GM10248 (cell line): Measurements from ENCODE around the gene CASZ1.

Experiments
- CTCF ChIA-PET: fragments of 300-600 bp; sonication (Branson Sonifier 250); formaldehyde crosslinking; extraction: SDS; loops from one replicate; lab custom pipeline; 2021; ENCODE audit warnings: antibody characterized with exemption; lab: Yijun Ruan, JAX
- POLR2A ChIA-PET: fragments of 350-650 bp; sonication (Branson Sonifier 250); formaldehyde crosslinking; extraction: SDS; loops from one replicate; lab custom pipeline; 2020; ENCODE audit warnings: antibody characterized with exemption; lab: Yijun Ruan, JAX
- DNase-seq: peaks from one replicate; pipeline ENCODE4 v3.0.0; 2012; ENCODE audit errors: extremely low spot score
- TF ChIP-seq, protein P1 (sequence below): IDR thresholded peaks from 2 replicates; pipeline ENCODE4 v1.5.1; 2012; ENCODE audit warnings: mild to moderate bottlenecking, low read depth; ENCODE audit errors: extremely low read depth, missing control alignments, control extremely low read depth

CASZ1 gene

GRCh38 chr1:10734375-10734774 is 62.1 kb downstream of the CASZ1 start:
- no peak for DNase-seq
- ChIA-PET POLR2A (no interaction called here), CTCF (interaction anchor here (1.1 kb wide), 1 partner anchor 12 kb away, joined by 3 read pairs; no protein-coding TSS in a partner anchor)
- TF ChIP-seq, protein P1, sequence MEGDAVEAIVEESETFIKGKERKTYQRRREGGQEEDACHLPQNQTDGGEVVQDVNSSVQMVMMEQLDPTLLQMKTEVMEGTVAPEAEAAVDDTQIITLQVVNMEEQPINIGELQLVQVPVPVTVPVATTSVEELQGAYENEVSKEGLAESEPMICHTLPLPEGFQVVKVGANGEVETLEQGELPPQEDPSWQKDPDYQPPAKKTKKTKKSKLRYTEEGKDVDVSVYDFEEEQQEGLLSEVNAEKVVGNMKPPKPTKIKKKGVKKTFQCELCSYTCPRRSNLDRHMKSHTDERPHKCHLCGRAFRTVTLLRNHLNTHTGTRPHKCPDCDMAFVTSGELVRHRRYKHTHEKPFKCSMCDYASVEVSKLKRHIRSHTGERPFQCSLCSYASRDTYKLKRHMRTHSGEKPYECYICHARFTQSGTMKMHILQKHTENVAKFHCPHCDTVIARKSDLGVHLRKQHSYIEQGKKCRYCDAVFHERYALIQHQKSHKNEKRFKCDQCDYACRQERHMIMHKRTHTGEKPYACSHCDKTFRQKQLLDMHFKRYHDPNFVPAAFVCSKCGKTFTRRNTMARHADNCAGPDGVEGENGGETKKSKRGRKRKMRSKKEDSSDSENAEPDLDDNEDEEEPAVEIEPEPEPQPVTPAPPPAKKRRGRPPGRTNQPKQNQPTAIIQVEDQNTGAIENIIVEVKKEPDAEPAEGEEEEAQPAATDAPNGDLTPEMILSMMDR, result no peak

DNA sequence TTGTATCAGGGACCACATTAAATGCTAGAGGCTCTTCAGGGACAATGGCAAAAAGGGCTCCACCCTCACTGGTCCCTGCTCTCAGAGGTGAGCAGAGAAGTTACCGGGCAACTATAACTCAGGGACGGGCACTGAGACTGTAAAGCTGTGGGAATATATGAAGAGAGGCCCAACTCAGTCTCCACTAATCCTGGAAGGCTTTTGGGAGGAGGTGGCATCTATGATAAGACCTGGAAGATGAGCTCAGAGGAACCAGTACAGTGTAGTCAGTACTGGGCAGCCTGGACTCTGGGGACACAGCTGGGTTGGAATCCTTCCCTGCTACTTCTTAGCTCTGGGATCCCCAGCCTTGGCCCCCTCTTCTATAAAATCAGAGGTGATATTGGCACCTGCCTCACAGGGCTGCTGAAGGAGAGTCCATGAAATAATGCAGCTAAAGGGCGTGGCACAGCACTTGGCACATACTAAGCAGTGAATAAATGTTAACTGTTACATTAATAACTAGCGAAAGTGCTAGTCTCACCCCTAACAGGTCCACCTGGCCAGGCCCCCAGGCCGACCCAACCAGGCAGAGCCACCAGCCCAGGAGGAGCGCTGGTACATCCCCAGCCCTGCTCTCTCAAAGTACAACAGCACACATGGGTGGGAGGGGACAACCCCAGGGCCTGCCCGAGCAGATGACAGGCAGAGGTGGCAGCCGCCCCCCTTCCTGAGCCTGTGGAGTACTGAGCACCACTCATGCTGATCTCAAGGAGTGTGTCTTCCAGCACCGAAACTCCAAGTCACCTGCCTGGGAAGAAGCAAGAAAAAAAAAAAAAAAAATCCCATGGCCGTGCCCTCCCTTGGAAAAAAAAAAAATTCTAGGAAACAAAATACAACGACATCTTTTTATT is 62.7 kb downstream of the CASZ1 start:
- peak; percentile 83 for DNase-seq
- TF ChIP-seq, protein P1, result no peak
- ChIA-PET POLR2A (no interaction called here), CTCF (interaction anchor here (0.7 to 1.6 kb wide), 4 partner anchors 9 to 48 kb away, joined by 3 to 5 read pairs (median 4); no protein-coding TSS in a partner anchor)

DNA sequence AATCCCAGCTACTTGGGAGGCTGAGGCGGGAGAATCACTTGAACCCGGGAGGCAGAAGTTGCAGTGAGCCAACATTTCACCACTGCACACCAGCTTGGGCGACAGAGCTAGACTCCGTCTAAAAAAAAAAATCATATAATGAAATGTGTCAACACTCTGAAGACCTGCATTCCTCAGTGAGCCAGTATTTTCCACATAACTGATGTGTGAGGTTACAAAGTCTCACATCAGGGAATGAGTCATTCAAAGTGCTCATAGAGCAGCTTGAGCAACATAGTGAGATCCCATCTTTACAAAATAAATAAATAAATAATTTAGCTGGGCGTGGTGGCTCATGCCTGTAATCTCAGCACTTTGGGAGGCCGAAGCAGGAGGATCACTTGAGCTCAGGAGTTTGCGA is 65.5 kb downstream of the CASZ1 start:
- ChIA-PET POLR2A (no interaction called here), CTCF (interaction anchor here (1.4 kb wide), 1 partner anchor 34 kb away, joined by 3 read pairs; no protein-coding TSS in a partner anchor)
- TF ChIP-seq, protein P1, result no peak
- DNase-seq, result no peak

DNA sequence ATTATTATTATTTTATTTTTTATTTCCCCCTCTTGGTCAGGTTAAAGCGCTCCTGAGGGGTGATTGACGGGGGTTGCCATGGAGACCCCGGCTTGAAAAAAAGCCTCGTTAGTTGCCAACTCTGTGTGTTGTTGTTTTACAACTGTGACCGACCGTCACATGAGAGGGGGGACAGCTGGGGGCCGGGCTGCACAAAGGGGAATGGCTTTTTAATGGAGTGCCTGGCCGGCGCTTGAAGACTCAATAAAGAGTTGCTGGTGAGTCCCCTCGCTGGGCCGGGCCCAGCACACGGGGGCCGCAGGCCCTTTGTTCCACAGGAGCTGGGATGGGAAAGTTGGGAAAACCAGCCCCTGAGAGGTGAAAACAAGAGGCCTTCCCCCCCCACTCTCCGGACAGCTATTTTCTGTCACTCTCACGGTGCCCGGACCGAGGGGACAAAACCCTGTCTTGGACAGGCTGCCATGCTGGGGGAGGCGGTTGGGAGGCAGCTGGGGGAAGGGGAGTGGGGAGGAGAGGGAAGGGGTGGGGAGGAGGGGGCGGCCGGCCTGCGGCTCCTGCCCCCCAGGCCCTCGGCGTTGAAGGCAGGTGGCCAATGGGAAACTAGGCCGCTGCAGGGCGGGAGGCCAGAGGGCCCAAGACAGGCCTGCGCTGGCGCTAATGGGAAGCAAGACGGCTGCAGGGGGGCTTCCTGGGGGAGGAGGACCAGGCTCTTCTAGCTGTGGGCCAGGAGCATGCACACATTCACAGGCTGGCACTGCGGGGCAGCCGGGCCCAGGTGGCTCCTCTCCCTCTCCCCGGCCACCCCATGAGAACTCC is 67.6 kb downstream of the CASZ1 start:
- POLR2A ChIA-PET, result interaction anchor here (0.7 kb wide), 1 partner anchor 352 kb away, joined by 5 read pairs; no protein-coding TSS in a partner anchor
- no peak for DNase-seq
- CTCF ChIA-PET, result interaction anchor here (1.0 kb wide), 1 partner anchor 234 kb away, joined by 3 read pairs; no protein-coding TSS in a partner anchor
- TF ChIP-seq, protein P1, result no peak

DNA sequence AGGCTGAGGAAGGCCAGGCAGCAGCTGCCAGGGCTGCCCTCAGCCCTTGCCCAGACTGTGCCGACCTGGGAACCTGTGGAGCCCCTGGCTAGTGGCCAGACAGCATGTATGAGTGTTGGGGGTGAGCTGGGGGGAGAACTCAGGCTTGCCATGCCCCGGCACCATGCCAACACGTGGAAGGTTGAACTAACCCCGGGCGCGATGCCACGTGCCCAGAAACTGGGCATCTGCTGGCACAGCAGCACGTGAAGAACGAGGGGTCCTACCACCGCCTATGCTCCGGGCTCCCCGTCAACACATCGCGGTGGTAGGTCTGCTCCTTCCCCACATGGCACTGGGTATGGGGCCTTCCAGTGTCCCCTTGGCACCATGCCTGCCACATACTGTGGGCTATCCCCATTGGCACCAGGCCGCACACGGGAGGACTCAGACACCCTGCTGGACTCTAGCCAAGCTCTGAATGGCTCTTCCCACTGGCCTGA is 68.7 kb downstream of the CASZ1 start:
- CTCF ChIA-PET, result no interaction called here
- no peak for DNase-seq
- TF ChIP-seq, protein P1, result no peak
- POLR2A ChIA-PET, result interaction anchor here (0.7 kb wide), 1 partner anchor 203 kb away, joined by 3 read pairs; no protein-coding TSS in a partner anchor

DNA sequence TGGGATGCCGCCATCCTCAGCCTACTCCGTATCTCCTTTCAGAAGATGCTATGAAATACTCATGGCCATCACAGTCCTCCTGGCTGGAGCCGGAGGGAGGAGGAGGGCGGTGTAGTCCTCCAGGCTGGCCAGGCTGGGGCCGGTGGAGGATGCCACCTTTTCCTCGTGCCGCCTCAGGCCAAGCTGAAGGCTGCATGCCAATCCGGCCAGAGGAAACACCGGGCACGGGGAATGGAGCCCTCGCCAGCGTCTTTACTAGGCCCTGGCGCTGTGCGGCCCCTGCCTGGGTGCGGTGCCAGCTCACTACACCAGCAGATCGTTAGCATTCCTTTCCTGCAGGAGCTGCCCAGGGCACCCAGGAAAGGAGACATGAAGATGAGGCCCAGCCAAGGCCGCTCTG is 70.1 kb downstream of the CASZ1 start:
- CTCF ChIA-PET, result no interaction called here
- DNase-seq, result no peak
- TF ChIP-seq, protein P1, result no peak
- POLR2A ChIA-PET, result no interaction called here
